OCI-LY7 (cell line): ENCODE measurements around the gene CHRNA5. TPM values are rescaled to one million over a fixed set of nuclear protein-coding genes. Genes with fewer than 3 reads are reported as not detected.

Experiments
- BruUV-seq: library from RNA; stranded (reverse); fragments of 400-500 nt; replicated peaks from 2 replicates; lab custom pipeline; 2021; lab: Mats Ljungman, UMichigan
- CTCF ChIA-PET: fragments of 300-600 bp; sonication (Branson Sonifier 250); formaldehyde crosslinking; loops from one replicate; lab custom pipeline; 2022; ENCODE audit warnings: antibody characterized with exemption; ENCODE audit not compliant: unreplicated experiment; lab: Charles Lee
- POLR2A ChIA-PET: fragments of 300-600 bp; sonication (Branson Sonifier 250); formaldehyde crosslinking; loops from one replicate; lab custom pipeline; 2022; ENCODE audit warnings: antibody characterized with exemption; lab: Charles Lee
- DNase-seq: peaks from one replicate; pipeline ENCODE4 v3.0.0-alpha.2; 2015; ENCODE audit warnings: low spot score
- H2AFZ ChIP-seq: fragments of 200-600 bp; sonication (generic), shearing (Covaris generic); 2 replicates; pipeline ENCODE4 v1.6.1; 2014; ENCODE audit warnings: mild to moderate bottlenecking, antibody characterized with exemption, low read length, moderate library complexity
- H3K27ac ChIP-seq: fragments of 200-600 bp; sonication (generic); 2 replicates; pipeline ENCODE4 v1.5.1; 2014; ENCODE audit warnings: mixed run types, low read depth, mild to moderate bottlenecking, moderate library complexity, low read length, inconsistent platforms; ENCODE audit not compliant: poor library complexity, severe bottlenecking
- H3K36me3 ChIP-seq: fragments of 200-600 bp; sonication (generic); 2 replicates; pipeline ENCODE4 v1.6.1; 2014; ENCODE audit warnings: mild to moderate bottlenecking, antibody characterized with exemption, low read length, moderate library complexity, mixed read lengths; ENCODE audit not compliant: insufficient read depth
- H3K4me1 ChIP-seq: fragments of 200-600 bp; sonication (generic); 2 replicates; pipeline ENCODE4 v1.5.1; 2014; ENCODE audit warnings: mild to moderate bottlenecking, low read length; ENCODE audit not compliant: insufficient read depth, poor library complexity, severe bottlenecking
- H3K4me2 ChIP-seq: fragments of 200-600 bp; sonication (generic); 2 replicates; pipeline ENCODE4 v1.6.1; 2014; ENCODE audit warnings: mild to moderate bottlenecking, low read length
- H3K4me3 ChIP-seq: fragments of 200-600 bp; sonication (generic); 2 replicates; pipeline ENCODE4 v1.5.1; 2014; ENCODE audit warnings: mild to moderate bottlenecking, low read depth, low read length; ENCODE audit not compliant: poor library complexity, severe bottlenecking
- H3K79me2 ChIP-seq: fragments of 200-600 bp; sonication (generic); 2 replicates; pipeline ENCODE4 v1.6.1; 2016; ENCODE audit warnings: low read depth, mild to moderate bottlenecking, low read length, moderate library complexity, mixed read lengths; ENCODE audit not compliant: insufficient read depth
- H3K9me2 ChIP-seq: fragments of 200-600 bp; sonication (generic); 2 replicates; pipeline ENCODE4 v1.6.1; 2016; ENCODE audit warnings: mild to moderate bottlenecking, low read length, mixed read lengths; ENCODE audit not compliant: insufficient read depth
- H3K9me3 ChIP-seq: fragments of 200-600 bp; sonication (generic); 2 replicates; pipeline ENCODE4 v1.6.1; 2014; ENCODE audit warnings: mild to moderate bottlenecking, mixed run types, low read length, mixed read lengths
- H4K20me1 ChIP-seq: fragments of 200-600 bp; sonication (generic); 2 replicates; pipeline ENCODE4 v1.6.1; 2014; ENCODE audit warnings: mild to moderate bottlenecking, antibody characterized with exemption, low read length, moderate library complexity, mixed read lengths; ENCODE audit not compliant: insufficient read depth
- CTCF ChIP-seq: fragments of 200-600 bp; sonication (generic); conservative IDR thresholded peaks from 2 replicates; pipeline ENCODE4 v1.5.1; 2014; ENCODE audit warnings: mild to moderate bottlenecking, antibody characterized with exemption, low read length, moderate library complexity, mixed read lengths
- EZH2phosphoT487 ChIP-seq: fragments of 200-600 bp; sonication (generic); IDR thresholded peaks from 2 replicates; pipeline ENCODE4 v1.6.1; 2018; ENCODE audit warnings: low read depth, borderline replicate concordance, mild to moderate bottlenecking, mixed run types, antibody characterized with exemption, low read length, moderate library complexity, mixed read lengths
- intact Hi-C: fragments of 100-400 bp; cut with micrococcal nuclease; formaldehyde crosslinking; loops from one replicate; pipeline ENCODE4 v1.10.0; 2022; ENCODE audit not compliant: unreplicated experiment
- total RNA-seq, 2 experiments: library from RNA; depleted of rRNA in 1 of 2; stranded (reverse); fragments of >200 nt in 1 of 2; shearing (Covaris generic) in 1 of 2; gene quantifications; 2 replicates each; pipeline ENCODE4 v1.2.3, GENCODE V29; 2014 to 2022

Gene CHRNA5
- total RNA-seq, 2 experiments from 2014 or later: 2.8 to 9.1 TPM

DNA sequence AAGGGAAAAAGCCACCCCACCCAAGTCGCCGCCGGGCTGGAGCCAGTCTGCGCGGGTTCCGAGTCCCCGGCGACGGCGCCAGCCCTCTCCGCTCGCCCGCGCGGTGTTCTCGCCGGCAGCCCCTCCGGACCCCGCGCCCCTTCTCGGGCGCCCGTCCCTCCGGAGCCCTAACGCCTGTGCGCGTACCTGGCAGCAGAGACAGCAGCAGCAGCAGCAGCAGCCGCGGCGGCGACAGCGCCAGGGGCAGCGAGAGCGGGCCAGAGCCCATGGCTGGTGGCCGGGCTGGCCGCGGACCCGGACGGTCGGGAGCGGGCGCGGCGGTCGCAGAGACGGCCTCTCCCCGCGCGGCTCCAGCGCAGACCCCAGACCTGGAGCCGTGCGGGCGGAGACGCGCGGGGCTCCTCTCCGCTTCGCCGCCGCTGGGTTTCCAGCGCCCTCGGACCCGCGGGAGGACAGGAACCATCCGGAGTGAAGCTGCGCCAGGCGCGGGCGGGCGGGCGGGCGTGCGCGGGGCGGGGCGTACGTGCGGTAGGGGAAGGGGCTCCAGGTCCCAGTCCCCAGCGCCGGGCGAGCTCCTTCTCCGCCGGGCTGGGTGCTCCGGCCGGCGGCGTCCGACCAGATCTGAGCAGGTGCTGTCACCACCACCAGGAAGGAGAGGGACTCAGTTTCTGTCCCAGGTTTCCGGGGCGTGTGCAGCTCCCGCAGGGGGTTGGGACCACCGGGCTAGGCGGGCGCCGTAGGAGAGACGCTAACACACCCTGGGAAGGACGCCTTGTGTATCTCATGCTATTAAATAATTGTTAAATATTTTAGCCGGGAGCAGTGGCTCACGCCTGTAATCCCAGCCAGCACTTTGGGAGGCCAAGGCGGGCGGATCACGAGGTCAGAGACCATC is 55.5 kb downstream of the CHRNA5 start, which contains the start of gene CHRNA3:
CHRNA3 (minus strand) TSS at position 470 of the 895 bp plus-strand sequence; CDS start at position 268, 202 bp downstream.
- Histone ChIP-seq H3K36me3 (no peaks in the 10 kb centered on the region), H3K9me3 (no peaks in the 10 kb centered on the region), H3K4me1 (no peaks in the 10 kb centered on the region), H4K20me1 (no peaks in the 10 kb centered on the region), H3K79me2 (no peaks in the 10 kb centered on the region), H3K4me3 (no peak within 1 kb of the TSS), H3K4me2 (no peak within 1 kb of the TSS), H2AFZ (no peak within 1 kb of the TSS), H3K9me2 (no peaks in the 10 kb centered on the region), H3K27ac (no peak within 1 kb of the TSS)
- ChIA-PET POLR2A (no interaction called here), CTCF (no interaction called here)
- TF ChIP-seq EZH2phosphoT487: no peak
- no peak for TF ChIP-seq CTCF
- no TSS peak for BruUV-seq
- DNase-seq: no peak
- intact Hi-C loops: no loop called here

DNA sequence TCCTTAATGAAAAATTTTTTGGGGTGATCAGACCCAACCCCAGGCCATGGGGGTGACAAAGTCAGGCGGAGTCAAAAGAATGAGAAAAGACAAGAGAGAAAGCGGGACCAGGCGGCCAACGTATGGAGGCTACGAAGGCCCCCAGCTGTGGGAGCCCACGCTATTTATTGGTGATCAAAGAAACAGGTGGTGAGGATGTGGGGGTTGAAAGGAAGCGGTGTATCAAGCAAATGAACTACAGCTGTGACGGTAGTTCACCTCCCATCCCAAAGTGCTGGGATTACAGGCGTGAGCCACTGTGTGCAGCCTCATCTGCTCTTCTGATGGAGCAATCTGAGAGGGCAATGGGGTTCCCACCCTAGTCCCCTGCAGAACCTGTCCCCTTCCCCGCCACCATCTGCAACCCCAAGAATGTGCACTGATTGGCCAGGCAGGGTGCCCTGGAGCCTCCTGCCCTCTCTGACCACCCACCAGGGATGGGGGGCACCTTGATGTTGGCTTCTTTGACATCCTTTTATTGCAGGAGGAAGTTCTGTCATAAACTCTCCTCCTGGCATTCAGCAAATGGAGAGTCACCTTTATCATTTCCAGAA is 56.6 kb downstream of the CHRNA5 start:
- TF ChIP-seq CTCF: no peak
- TF ChIP-seq EZH2phosphoT487: no peak
- ChIA-PET CTCF (no interaction called here), POLR2A (no interaction called here)
- H4K20me1 ChIP-seq: no peaks in the 10 kb centered on the region
- intact Hi-C loops: no loop called here
- no peaks in the 10 kb centered on the region for H3K9me3 ChIP-seq
- H2AFZ ChIP-seq: no peak overlapping the region
- no TSS peak for BruUV-seq
- H3K4me2 ChIP-seq: no peak overlapping the region
- DNase-seq: no peak
- H3K36me3 ChIP-seq: no peaks in the 10 kb centered on the region
- no peaks in the 10 kb centered on the region for H3K4me1 ChIP-seq
- H3K27ac ChIP-seq: no peak overlapping the region
- no peaks in the 10 kb centered on the region for H3K79me2 ChIP-seq
- no peak overlapping the region for H3K4me3 ChIP-seq
- H3K9me2 ChIP-seq: no peaks in the 10 kb centered on the region
